HL-60 (cell line): ENCODE results near the gene RPL35.

Source experiments
- DNase-seq, 2 experiments: peaks; one replicate each; pipeline ENCODE4 v3.0.0-alpha.2; 2010 to 2020; ENCODE audit warnings: low read depth in 1 of 2, low spot score in 1 of 2
- H3K27ac ChIP-seq: fragments of 250-450 bp; sonication (Bioruptor Pico); replicated peaks from 2 replicates; pipeline ENCODE4 v1.5.1; 2020; ENCODE audit warnings: mild to moderate bottlenecking, moderate library complexity
- H3K27me3 ChIP-seq: fragments of 250-450 bp; sonication (Bioruptor Pico); 2 replicates; pipeline ENCODE4 v1.5.1; 2021; ENCODE audit warnings: mild to moderate bottlenecking, moderate library complexity; ENCODE audit not compliant: insufficient read depth, poor library complexity, severe bottlenecking
- H3K4me3 ChIP-seq: replicated peaks from 2 replicates; pipeline ENCODE4 v1.5.1; 2011; ENCODE audit warnings: mild to moderate bottlenecking, control low read depth, low read length; ENCODE audit not compliant: insufficient read depth
- GABPA ChIP-seq: IDR thresholded peaks from 2 replicates; pipeline ENCODE4 v1.6.1; 2012; ENCODE audit warnings: low read depth
- POLR2AphosphoS5 ChIP-seq: IDR thresholded peaks from 2 replicates; pipeline ENCODE4 v1.6.1; 2012; ENCODE audit warnings: low read depth
- REST ChIP-seq: IDR thresholded peaks from 2 replicates; pipeline ENCODE4 v1.6.1; 2012; ENCODE audit warnings: low read depth; ENCODE audit not compliant: insufficient replicate concordance
- SPI1 ChIP-seq: IDR thresholded peaks from 2 replicates; pipeline ENCODE4 v1.6.1; 2012; ENCODE audit warnings: low read depth, mild to moderate bottlenecking, borderline replicate concordance
- TF ChIP-seq, protein P1 (sequence below): IDR thresholded peaks from one replicate; pipeline ENCODE4 v1.5.1; 2011; ENCODE audit warnings: low read length, control low read depth, inconsistent platforms; ENCODE audit not compliant: insufficient read depth

The RPL35 gene

GRCh38 chr9:124899845-124900244 is 38.1 kb upstream of the RPL35 start:
- H3K4me3 ChIP-seq = no peak overlapping the region
- H3K27me3 ChIP-seq = no peaks in the 10 kb centered on the region
- H3K27ac ChIP-seq = no peak overlapping the region
- TF ChIP-seq, protein P1, sequence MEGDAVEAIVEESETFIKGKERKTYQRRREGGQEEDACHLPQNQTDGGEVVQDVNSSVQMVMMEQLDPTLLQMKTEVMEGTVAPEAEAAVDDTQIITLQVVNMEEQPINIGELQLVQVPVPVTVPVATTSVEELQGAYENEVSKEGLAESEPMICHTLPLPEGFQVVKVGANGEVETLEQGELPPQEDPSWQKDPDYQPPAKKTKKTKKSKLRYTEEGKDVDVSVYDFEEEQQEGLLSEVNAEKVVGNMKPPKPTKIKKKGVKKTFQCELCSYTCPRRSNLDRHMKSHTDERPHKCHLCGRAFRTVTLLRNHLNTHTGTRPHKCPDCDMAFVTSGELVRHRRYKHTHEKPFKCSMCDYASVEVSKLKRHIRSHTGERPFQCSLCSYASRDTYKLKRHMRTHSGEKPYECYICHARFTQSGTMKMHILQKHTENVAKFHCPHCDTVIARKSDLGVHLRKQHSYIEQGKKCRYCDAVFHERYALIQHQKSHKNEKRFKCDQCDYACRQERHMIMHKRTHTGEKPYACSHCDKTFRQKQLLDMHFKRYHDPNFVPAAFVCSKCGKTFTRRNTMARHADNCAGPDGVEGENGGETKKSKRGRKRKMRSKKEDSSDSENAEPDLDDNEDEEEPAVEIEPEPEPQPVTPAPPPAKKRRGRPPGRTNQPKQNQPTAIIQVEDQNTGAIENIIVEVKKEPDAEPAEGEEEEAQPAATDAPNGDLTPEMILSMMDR = no peak
- no peak for TF ChIP-seq POLR2AphosphoS5
- TF ChIP-seq GABPA = no peak
- TF ChIP-seq REST = no peak
- TF ChIP-seq SPI1 = no peak
- DNase-seq = no peak

- H3K4me3 ChIP-seq = no peak overlapping the region
- no peaks in the 10 kb centered on the region for H3K27me3 ChIP-seq
- TF ChIP-seq, protein P1 = no peak
- TF ChIP-seq SPI1 (no peak), REST (no peak), POLR2AphosphoS5 (no peak), GABPA (no peak)
- no peak for DNase-seq
- no peak overlapping the region for H3K27ac ChIP-seq
These were observed 36.1 kb upstream of the RPL35 start for GRCh38 chr9:124897570-124898460.

GRCh38 chr9:124894741-124895170 is 33.0 kb upstream of the RPL35 start:
- Histone ChIP-seq H3K27me3 (no peaks in the 10 kb centered on the region), H3K27ac (no peak overlapping the region), H3K4me3 (no peak overlapping the region)
- peak in 1 of 2 experiments; percentile 59 for DNase-seq
- TF ChIP-seq REST (no peak), GABPA (no peak), POLR2AphosphoS5 (no peak), SPI1 (no peak)
- TF ChIP-seq, protein P1 = peak; percentile 19
